PFSK-1 (cell line): ENCODE data around the gene RNFT2.

ENCODE experiments used
- POLR2AphosphoS5 ChIP-seq: IDR thresholded peaks from 2 replicates; pipeline ENCODE4 v1.6.1; 2012; ENCODE audit warnings: low read depth, mild to moderate bottlenecking, control low read depth, low read length, moderate library complexity
- TAF1 ChIP-seq: IDR thresholded peaks from 2 replicates; pipeline ENCODE4 v1.6.1; 2012; ENCODE audit warnings: low read length, control low read depth, borderline replicate concordance; ENCODE audit not compliant: insufficient read depth

DNA sequence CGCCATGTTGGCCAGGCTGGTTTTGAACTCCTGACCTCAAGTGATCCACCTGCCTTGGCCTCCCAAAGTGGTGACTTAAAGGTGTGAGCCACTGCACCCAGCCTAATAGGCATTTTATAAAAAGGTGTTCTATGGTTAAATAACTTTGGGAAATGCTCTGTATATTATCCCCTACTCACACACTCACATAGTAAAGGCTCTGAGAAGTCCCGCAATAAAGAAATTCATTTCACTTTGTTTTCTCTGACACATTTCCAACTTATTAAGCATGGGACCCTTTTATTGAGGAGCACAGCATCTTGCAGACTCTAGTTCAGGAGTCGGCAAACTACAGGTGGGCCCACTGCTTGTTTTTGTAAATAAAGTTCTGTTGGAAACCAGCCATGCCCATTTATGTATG lies 63.9 kb downstream of the RNFT2 start:
- TF ChIP-seq TAF1 (no peak), POLR2AphosphoS5 (no peak)
